Endothelial cell of umbilical vein (primary cell): ENCODE results near the gene HPGDS. TPM values are rescaled to one million over a fixed set of nuclear protein-coding genes. Genes with fewer than 3 reads are reported as not detected.

Experiments
- BruUV-seq: library from RNA; stranded (reverse); fragments of 400-500 nt; replicated peaks from 2 replicates; lab custom pipeline; 2021; lab: Mats Ljungman, UMichigan
- CTCF ChIA-PET: fragments of 300-600, 350-600 bp; sonication (Branson Sonifier 250); formaldehyde crosslinking; loops from one replicate; lab custom pipeline; 2021; ENCODE audit warnings: antibody characterized with exemption, inconsistent platforms; lab: Charles Lee
- POLR2A ChIA-PET: fragments of 300-600, 350-600 bp; sonication (Branson Sonifier 250); formaldehyde crosslinking; loops from one replicate; lab custom pipeline; 2021; ENCODE audit warnings: antibody characterized with exemption, inconsistent platforms; lab: Charles Lee
- DNase-seq: peaks from one replicate; pipeline ENCODE4 v3.0.0-alpha.2; 2011; ENCODE audit warnings: low read depth, low spot score
- FAIRE-seq: peaks from 2 replicates; lab custom pipeline; 2011; peaks lifted over from hg19 to GRCh38; lab: Jason Lieb, UNC
- H2AFZ ChIP-seq: 2 replicates; pipeline ENCODE4 v1.6.0; 2012; ENCODE audit warnings: low read depth, low read length, control low read depth, inconsistent platforms
- H3K27ac ChIP-seq: 2 replicates; pipeline ENCODE4 v1.5.1; 2011; ENCODE audit warnings: low read depth, mild to moderate bottlenecking, control low read depth, low read length, moderate library complexity; ENCODE audit not compliant: insufficient read depth
- H3K27me3 ChIP-seq, 2 experiments: 2 replicates each; pipeline versions ENCODE4 v1.6.0 to v1.6.1; 2011; ENCODE audit warnings: low read length in 2 of 2, mixed read lengths in 1 of 2; ENCODE audit not compliant: control insufficient read depth in 2 of 2, insufficient read depth in 2 of 2
- H3K36me3 ChIP-seq, 2 experiments: 2 replicates in 1 of 2; 3 replicates in 1 of 2; pipeline ENCODE4 v1.5.1; 2011; ENCODE audit warnings: low read length in 2 of 2, mild to moderate bottlenecking in 1 of 2, moderate library complexity in 1 of 2; ENCODE audit not compliant: control insufficient read depth in 2 of 2, insufficient read depth in 2 of 2; ENCODE audit errors: extremely low read depth in 1 of 2
- H3K4me1 ChIP-seq: 3 replicates; pipeline ENCODE4 v1.5.1; 2011; ENCODE audit warnings: mild to moderate bottlenecking, low read length; ENCODE audit not compliant: control insufficient read depth, insufficient read depth; ENCODE audit errors: extremely low read depth
- H3K4me2 ChIP-seq: 2 replicates; pipeline ENCODE4 v1.6.1; 2011; ENCODE audit warnings: low read length, control low read depth, mixed read lengths; ENCODE audit not compliant: insufficient read depth
- H3K4me3 ChIP-seq, 3 experiments: fragments of 200-600 bp in 1 of 3; sonication (generic), shearing (Covaris generic) in 1 of 3; replicated peaks in 1 of 3; 2 replicates each; pipeline ENCODE4 v1.5.1; 2011 to 2016; ENCODE audit warnings: control low read depth in 3 of 3, low read length in 3 of 3, mild to moderate bottlenecking in 2 of 3, inconsistent platforms in 1 of 3, low read depth in 1 of 3, moderate library complexity in 1 of 3; ENCODE audit not compliant: insufficient read depth in 1 of 3
- H3K79me2 ChIP-seq: 2 replicates; pipeline ENCODE4 v1.6.0; 2012; ENCODE audit warnings: low read length, inconsistent platforms; ENCODE audit not compliant: control insufficient read depth, insufficient read depth
- H3K9ac ChIP-seq: replicated peaks from 2 replicates; pipeline ENCODE3; 2011; ENCODE audit warnings: low read length, control low read depth; ENCODE audit not compliant: insufficient read depth; ENCODE audit errors: extremely low read depth
- H3K9me1 ChIP-seq: replicated peaks from 3 replicates; pipeline ENCODE4 v1.6.0; 2011; ENCODE audit warnings: mild to moderate bottlenecking, low read length; ENCODE audit not compliant: control insufficient read depth, insufficient read depth; ENCODE audit errors: extremely low read depth
- H3K9me3 ChIP-seq: replicated peaks from 2 replicates; pipeline ENCODE4 v1.5.1; 2012; ENCODE audit warnings: low read length, inconsistent platforms; ENCODE audit not compliant: control insufficient read depth, insufficient read depth
- H4K20me1 ChIP-seq: replicated peaks from 2 replicates; pipeline ENCODE3; 2011; ENCODE audit warnings: mild to moderate bottlenecking, low read length; ENCODE audit not compliant: control insufficient read depth, insufficient read depth; ENCODE audit errors: extremely low read depth
- CTCF ChIP-seq, 2 donors: IDR thresholded peaks; 1 replicate in 1 of 2; 2 replicates in 1 of 2; pipeline ENCODE4 v1.5.1; 2011; ENCODE audit warnings: low read length in 2 of 2, mild to moderate bottlenecking in 2 of 2, moderate library complexity in 2 of 2, control low read depth in 1 of 2, inconsistent platforms in 1 of 2, low read depth in 1 of 2; ENCODE audit not compliant: insufficient read depth in 1 of 2; ENCODE audit errors: extremely low read depth in 1 of 2
- EZH2 ChIP-seq: IDR thresholded peaks from 2 replicates; pipeline ENCODE4 v1.6.1; 2012; ENCODE audit warnings: borderline replicate concordance, low read depth, mild to moderate bottlenecking, moderate library complexity, low read length, inconsistent platforms; ENCODE audit not compliant: severe bottlenecking
- FOS ChIP-seq: IDR thresholded peaks from 2 replicates; pipeline ENCODE4 v1.6.1; 2011; ENCODE audit warnings: mild to moderate bottlenecking, low read length, moderate library complexity, borderline replicate concordance; ENCODE audit not compliant: insufficient read depth
- GATA2 ChIP-seq: IDR thresholded peaks from 2 replicates; pipeline ENCODE4 v1.7.0; 2011; ENCODE audit warnings: low read depth, mild to moderate bottlenecking, moderate library complexity, mixed read lengths, low read length; ENCODE audit not compliant: insufficient read length, insufficient read depth
- JUN ChIP-seq: IDR thresholded peaks from 2 replicates; pipeline ENCODE4 v1.6.1; 2011; ENCODE audit warnings: borderline replicate concordance, low read depth; ENCODE audit not compliant: insufficient read length, insufficient read depth
- MAX ChIP-seq: IDR thresholded peaks from 2 replicates; pipeline ENCODE4 v1.6.1; 2011; ENCODE audit not compliant: insufficient read depth, insufficient read length
- MYC ChIP-seq: IDR thresholded peaks from one replicate; pipeline ENCODE4 v1.6.1; 2011; ENCODE audit warnings: mild to moderate bottlenecking, low read depth, low read length
- POLR2A ChIP-seq: IDR thresholded peaks from 2 replicates; pipeline ENCODE4 v1.6.1; 2012; ENCODE audit warnings: low read depth, mild to moderate bottlenecking, control low read depth, low read length
- POLR2AphosphoS5 ChIP-seq: IDR thresholded peaks from 2 replicates; pipeline ENCODE4 v1.6.1; 2012; ENCODE audit warnings: low read depth, mild to moderate bottlenecking, control low read depth, low read length, moderate library complexity; ENCODE audit not compliant: insufficient read depth
- dilution Hi-C: fragments of 300-500 bp; cut with MboI; formaldehyde crosslinking; loops from one replicate; pipeline ENCODE4 v1.15.0; 2019; ENCODE audit warnings: low sequenced_read_pairs; ENCODE audit not compliant: extremely low pct_ligation_motif_present
- intact Hi-C: fragments of 100-400 bp; cut with micrococcal nuclease; formaldehyde crosslinking; loops from one replicate; pipeline ENCODE4 v1.10.0; 2022
- polyA plus RNA-seq, 4 experiments: library from polyadenylated mRNA; depleted of rRNA in 3 of 4; stranded (reverse) in 3 of 4; unstranded in 1 of 4; fragments of >200 nt; gene quantifications; 2 replicates each; pipeline versions ENCODE4 v1.2.1 to v1.2.3, GENCODE V29; 2011 to 2012; ENCODE audit warnings: missing spikeins in 1 of 4
- total RNA-seq: library from RNA; stranded (reverse); gene quantifications from 2 replicates; pipeline ENCODE4 v1.2.3, GENCODE V29; 2021

Gene HPGDS
- total and polyA plus RNA-seq, 2 donors (not counting 3 experiments of a cell fraction or from before 2014, with no cell fraction given): not detected

- FAIRE-seq (no peak), DNase-seq (peak; percentile 17)
- ChIA-PET CTCF (no interaction called here), POLR2A (no interaction called here)
- Histone ChIP-seq H3K27me3 (no peaks in the 10 kb centered on the region), H2AFZ (no peak overlapping the region), H3K4me3 (no peak overlapping the region), H3K9me3 (no peaks in the 10 kb centered on the region), H3K36me3 (peaks cover 4 to 8% of the 10 kb centered on the region in 2 experiments), H4K20me1 (no peaks in the 10 kb centered on the region), H3K79me2 (no peaks in the 10 kb centered on the region), H3K4me2 (no peak overlapping the region), H3K27ac (no peak overlapping the region), H3K9me1 (no peaks in the 10 kb centered on the region), H3K9ac (no peak overlapping the region), H3K4me1 (peaks cover under 1% of the 10 kb centered on the region)
- dilution Hi-C loops (no loop called here), intact Hi-C loops (loop anchor here (1.0 kb wide), 1 partner anchor 466 kb away; no protein-coding TSS in a partner anchor)
- no TSS peak for BruUV-seq
- TF ChIP-seq EZH2: no peak
- TF ChIP-seq MAX: no peak
- TF ChIP-seq POLR2AphosphoS5: no peak
- no peak for TF ChIP-seq FOS
- no peak for TF ChIP-seq CTCF (IDR thresholded peaks at IDR 0.05; ENCODE audit: extremely low read depth in 1 of 2, insufficient read depth in 1 of 2, low read depth in 1 of 2, low read length in 2 of 2)
- TF ChIP-seq GATA2: no peak
- TF ChIP-seq POLR2A: no peak
- TF ChIP-seq MYC: no peak
- no peak for TF ChIP-seq JUN
Measured at GRCh38 chr4:94256828-94257227, 85.8 kb downstream of the HPGDS start.
